WTC11 (cell line): ENCODE data around the gene FKBP5. TPM values are rescaled to one million over a fixed set of nuclear protein-coding genes. Genes with fewer than 3 reads are reported as not detected.

ENCODE experiments used
- ATAC-seq: fragments of 200-7000 bp; cut with Tn5 transposase; 2 replicates; pipeline ENCODE4 v1.10.0; 2021; ENCODE audit warnings: mild to moderate bottlenecking, moderate library complexity
- CTCF ChIA-PET: fragments of 300-600 bp; sonication (Branson Sonifier 250); formaldehyde crosslinking; loops from one replicate; lab custom pipeline; 2021; ENCODE audit warnings: antibody characterized with exemption; lab: Charles Lee
- POLR2A ChIA-PET: fragments of 350-600 bp; sonication (Branson Sonifier 250); formaldehyde crosslinking; loops from one replicate; lab custom pipeline; 2021; ENCODE audit warnings: antibody characterized with exemption; lab: Charles Lee
- DNase-seq: peaks from one replicate; pipeline ENCODE4 v3.0.0; 2021; ENCODE audit warnings: low spot score
- H3K27ac Mint-ChIP-seq: 2 replicates; pipeline ENCODE4 v1.8.0; 2021; ENCODE audit warnings: mixed read lengths
- H3K27me3 Mint-ChIP-seq: 2 replicates; pipeline ENCODE4 v1.8.0; 2021; ENCODE audit warnings: low read depth, mild to moderate bottlenecking, moderate library complexity, mixed read lengths
- H3K36me3 Mint-ChIP-seq: 2 replicates; pipeline ENCODE4 v1.8.0; 2021; ENCODE audit warnings: mixed read lengths
- H3K4me1 Mint-ChIP-seq: 2 replicates; pipeline ENCODE4 v1.8.0; 2022; ENCODE audit warnings: mixed read lengths
- H3K4me3 Mint-ChIP-seq: 2 replicates; pipeline ENCODE4 v1.8.0; 2021; ENCODE audit warnings: mild to moderate bottlenecking, moderate library complexity, mixed read lengths
- H3K9me3 Mint-ChIP-seq: 2 replicates; pipeline ENCODE4 v1.8.0; 2021; ENCODE audit warnings: mixed read lengths
- CREB1 ChIP-seq: sonication (generic); formaldehyde crosslinking; IDR thresholded peaks from 2 replicates; pipeline ENCODE4 v1.8.0; 2023; ENCODE audit warnings: mild to moderate bottlenecking, missing genetic modification reagents
- CREM ChIP-seq: sonication (generic); formaldehyde crosslinking; IDR thresholded peaks from 2 replicates; pipeline ENCODE4 v1.8.1; 2022; ENCODE audit warnings: mild to moderate bottlenecking, missing genetic modification reagents, moderate library complexity
- ESRRA ChIP-seq: sonication (generic); formaldehyde crosslinking; IDR thresholded peaks from 2 replicates; pipeline ENCODE4 v1.8.1; 2022; ENCODE audit warnings: mild to moderate bottlenecking, missing genetic modification reagents, borderline replicate concordance
- GRHL2 ChIP-seq: fragments of 250-450 bp; sonication (Bioruptor Pico); IDR thresholded peaks from 2 replicates; pipeline ENCODE4 v1.8.0; 2022; ENCODE audit warnings: mild to moderate bottlenecking, moderate library complexity; ENCODE audit not compliant: insufficient replicate concordance, severe bottlenecking
- MYBL2 ChIP-seq: sonication (generic); formaldehyde crosslinking; IDR thresholded peaks from 2 replicates; pipeline ENCODE4 v1.8.1; 2023; ENCODE audit warnings: mild to moderate bottlenecking, moderate library complexity, missing genetic modification reagents
- NFE2L1 ChIP-seq: sonication (generic); formaldehyde crosslinking; IDR thresholded peaks from 2 replicates; pipeline ENCODE4 v1.8.1; 2023; ENCODE audit warnings: missing genetic modification reagents
- NFYB ChIP-seq: sonication (generic); formaldehyde crosslinking; conservative IDR thresholded peaks from 2 replicates; pipeline ENCODE4 v1.8.0; 2022; ENCODE audit warnings: low read depth, missing genetic modification reagents
- NR3C1 ChIP-seq: sonication (generic); formaldehyde crosslinking; conservative IDR thresholded peaks from 2 replicates; pipeline ENCODE4 v1.8.1; 2023; ENCODE audit warnings: low read depth, mild to moderate bottlenecking, missing genetic modification reagents
- RORB ChIP-seq: fragments of 250-450 bp; sonication (Bioruptor Pico); IDR thresholded peaks from 2 replicates; pipeline ENCODE4 v1.9.0; 2021; ENCODE audit warnings: mild to moderate bottlenecking
- ZNF138 ChIP-seq: sonication (generic); formaldehyde crosslinking; conservative IDR thresholded peaks from 2 replicates; pipeline ENCODE4 v1.8.1; 2022; ENCODE audit warnings: mild to moderate bottlenecking, moderate library complexity, missing genetic modification reagents
- ZNF232 ChIP-seq: sonication (generic); formaldehyde crosslinking; IDR thresholded peaks from 2 replicates; pipeline ENCODE4 v1.8.0; 2022; ENCODE audit warnings: mild to moderate bottlenecking, missing genetic modification reagents
- total RNA-seq: library from RNA; stranded (reverse); gene quantifications from 3 replicates; pipeline ENCODE4 v1.2.3, GENCODE V29; 2021
- TF ChIP-seq, protein P1 (sequence below): sonication (generic); formaldehyde crosslinking; IDR thresholded peaks from 2 replicates; pipeline ENCODE4 v1.8.1; 2022; ENCODE audit warnings: missing genetic modification reagents, borderline replicate concordance
- TF ChIP-seq, protein P2 (sequence below): sonication (generic); formaldehyde crosslinking; IDR thresholded peaks from 2 replicates; pipeline ENCODE4 v1.8.1; 2022; ENCODE audit warnings: low read depth, mild to moderate bottlenecking, moderate library complexity, missing genetic modification reagents, borderline replicate concordance
- TF ChIP-seq, protein P3 (sequence below): sonication (generic); formaldehyde crosslinking; IDR thresholded peaks from 2 replicates; pipeline ENCODE4 v1.8.1; 2023; ENCODE audit warnings: mild to moderate bottlenecking, missing genetic modification reagents, borderline replicate concordance
- TF ChIP-seq, protein P4 (sequence below): sonication (generic); formaldehyde crosslinking; IDR thresholded peaks from 2 replicates; pipeline ENCODE4 v1.8.0; 2022; ENCODE audit warnings: missing genetic modification reagents
- TF ChIP-seq, protein P5 (sequence below): fragments of 250-450 bp; sonication (Bioruptor Pico); IDR thresholded peaks from 2 replicates; pipeline ENCODE4 v1.8.0; 2021; ENCODE audit warnings: mild to moderate bottlenecking
- TF ChIP-seq, protein P6 (sequence below): sonication (generic); formaldehyde crosslinking; IDR thresholded peaks from 2 replicates; pipeline ENCODE4 v1.8.0; 2022; ENCODE audit warnings: mild to moderate bottlenecking, missing genetic modification reagents
- TF ChIP-seq, protein P7 (sequence below): sonication (generic); formaldehyde crosslinking; conservative IDR thresholded peaks from 2 replicates; pipeline ENCODE4 v1.8.1; 2023; ENCODE audit warnings: mild to moderate bottlenecking, low read depth, missing genetic modification reagents, moderate library complexity

The FKBP5 gene
- total RNA-seq, 1 experiment from 2014 or later: 27.2 TPM

DNA sequence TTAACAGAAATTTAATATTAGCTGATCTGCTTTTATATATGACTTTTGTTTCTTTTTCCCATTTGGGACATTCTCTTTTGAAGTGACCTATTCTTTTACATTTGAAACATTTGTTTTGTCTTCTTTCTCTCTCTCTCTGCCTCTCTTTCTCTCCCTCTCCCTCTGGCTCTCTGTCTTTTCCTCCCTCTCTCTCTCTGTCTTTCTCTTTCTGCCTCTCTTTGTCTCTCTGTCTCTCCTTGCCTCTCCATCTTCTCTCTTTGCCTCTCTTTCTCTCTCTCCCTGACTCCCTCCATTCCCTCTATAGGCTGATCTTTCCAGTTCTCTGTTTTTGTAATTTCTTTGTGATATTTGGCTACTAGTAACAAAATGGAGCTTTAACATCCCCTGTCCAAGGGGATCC lies 124.0 kb downstream of the FKBP5 start:
- H3K4me3 Mint-ChIP-seq: no peak overlapping the region
- DNase-seq: no peak
- TF ChIP-seq CREB1 (CRISPR knock-in tag): no peak
- TF ChIP-seq, protein P1, sequence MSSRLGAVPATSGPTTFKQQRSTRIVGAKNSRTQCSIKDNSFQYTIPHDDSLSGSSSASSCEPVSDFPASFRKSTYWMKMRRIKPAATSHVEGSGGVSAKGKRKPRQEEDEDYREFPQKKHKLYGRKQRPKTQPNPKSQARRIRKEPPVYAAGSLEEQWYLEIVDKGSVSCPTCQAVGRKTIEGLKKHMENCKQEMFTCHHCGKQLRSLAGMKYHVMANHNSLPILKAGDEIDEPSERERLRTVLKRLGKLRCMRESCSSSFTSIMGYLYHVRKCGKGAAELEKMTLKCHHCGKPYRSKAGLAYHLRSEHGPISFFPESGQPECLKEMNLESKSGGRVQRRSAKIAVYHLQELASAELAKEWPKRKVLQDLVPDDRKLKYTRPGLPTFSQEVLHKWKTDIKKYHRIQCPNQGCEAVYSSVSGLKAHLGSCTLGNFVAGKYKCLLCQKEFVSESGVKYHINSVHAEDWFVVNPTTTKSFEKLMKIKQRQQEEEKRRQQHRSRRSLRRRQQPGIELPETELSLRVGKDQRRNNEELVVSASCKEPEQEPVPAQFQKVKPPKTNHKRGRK: no peak
- TF ChIP-seq, all 79 proteins: peak for 0
- CTCF ChIA-PET: interaction anchor here (0.5 to 5.7 kb wide), 5 partner anchors 12 to 172 kb away, joined by 3 to 31 read pairs (median 3); partner anchors contain the start of gene ARMC12
- H3K9me3 Mint-ChIP-seq: peaks cover 10% of the 10 kb centered on the region
- H3K36me3 Mint-ChIP-seq: peaks cover 11% of the 10 kb centered on the region
- no peak for ATAC-seq
- POLR2A ChIA-PET: no interaction called here
- no peaks in the 10 kb centered on the region for H3K27me3 Mint-ChIP-seq
- H3K4me1 Mint-ChIP-seq: peaks cover 31% of the 10 kb centered on the region
- H3K27ac Mint-ChIP-seq: no peak overlapping the region

DNA sequence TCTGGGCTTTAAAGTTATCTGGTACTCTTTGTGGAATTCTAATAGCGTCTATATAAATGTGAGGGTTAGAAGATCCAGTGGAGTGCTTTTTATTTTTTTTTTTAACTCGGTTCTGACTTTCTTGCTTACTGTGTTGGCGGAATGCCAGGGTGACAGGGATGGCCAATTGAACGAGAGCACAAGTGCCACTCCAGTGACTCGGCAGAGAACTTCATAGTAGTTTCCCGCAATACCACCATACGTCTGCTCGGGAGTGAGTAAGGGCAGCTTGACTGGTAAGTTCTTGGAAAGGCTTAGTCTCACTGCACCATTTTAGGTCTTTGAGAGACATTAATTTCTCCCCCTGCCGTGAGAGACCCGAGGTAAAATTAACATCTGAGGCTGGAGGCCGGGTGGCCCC lies 126.7 kb downstream of the FKBP5 start:
- Mint-ChIP-seq H3K27ac (no peak overlapping the region), H3K4me1 (peaks cover 34% of the 10 kb centered on the region), H3K4me3 (no peak overlapping the region), H3K9me3 (peaks cover 9% of the 10 kb centered on the region), H3K27me3 (no peaks in the 10 kb centered on the region), H3K36me3 (peaks cover 8% of the 10 kb centered on the region)
- DNase-seq (no peak), ATAC-seq (no peak)
- ChIA-PET POLR2A (no interaction called here), CTCF (interaction anchor here (0.7 to 5.7 kb wide), 4 partner anchors 10 to 784 kb away, joined by 3 to 31 read pairs (median 16); no protein-coding TSS in a partner anchor)
- TF ChIP-seq ZNF138 (CRISPR knock-in tag) (no peak), MYBL2 (no peak), GRHL2 (CRISPR knock-in tag) (no peak), CREM (CRISPR knock-in tag) (no peak), ESRRA (CRISPR knock-in tag) (no peak), RORB (CRISPR knock-in tag) (no peak), ZNF232 (CRISPR knock-in tag) (no peak), NR3C1 (CRISPR knock-in tag) (no peak), NFE2L1 (CRISPR knock-in tag) (no peak), NFYB (CRISPR knock-in tag) (no peak)
- TF ChIP-seq, protein P2, sequence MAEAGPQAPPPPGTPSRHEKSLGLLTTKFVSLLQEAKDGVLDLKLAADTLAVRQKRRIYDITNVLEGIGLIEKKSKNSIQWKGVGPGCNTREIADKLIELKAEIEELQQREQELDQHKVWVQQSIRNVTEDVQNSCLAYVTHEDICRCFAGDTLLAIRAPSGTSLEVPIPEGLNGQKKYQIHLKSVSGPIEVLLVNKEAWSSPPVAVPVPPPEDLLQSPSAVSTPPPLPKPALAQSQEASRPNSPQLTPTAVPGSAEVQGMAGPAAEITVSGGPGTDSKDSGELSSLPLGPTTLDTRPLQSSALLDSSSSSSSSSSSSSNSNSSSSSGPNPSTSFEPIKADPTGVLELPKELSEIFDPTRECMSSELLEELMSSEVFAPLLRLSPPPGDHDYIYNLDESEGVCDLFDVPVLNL (CRISPR knock-in tag): no peak
- TF ChIP-seq, protein P3, sequence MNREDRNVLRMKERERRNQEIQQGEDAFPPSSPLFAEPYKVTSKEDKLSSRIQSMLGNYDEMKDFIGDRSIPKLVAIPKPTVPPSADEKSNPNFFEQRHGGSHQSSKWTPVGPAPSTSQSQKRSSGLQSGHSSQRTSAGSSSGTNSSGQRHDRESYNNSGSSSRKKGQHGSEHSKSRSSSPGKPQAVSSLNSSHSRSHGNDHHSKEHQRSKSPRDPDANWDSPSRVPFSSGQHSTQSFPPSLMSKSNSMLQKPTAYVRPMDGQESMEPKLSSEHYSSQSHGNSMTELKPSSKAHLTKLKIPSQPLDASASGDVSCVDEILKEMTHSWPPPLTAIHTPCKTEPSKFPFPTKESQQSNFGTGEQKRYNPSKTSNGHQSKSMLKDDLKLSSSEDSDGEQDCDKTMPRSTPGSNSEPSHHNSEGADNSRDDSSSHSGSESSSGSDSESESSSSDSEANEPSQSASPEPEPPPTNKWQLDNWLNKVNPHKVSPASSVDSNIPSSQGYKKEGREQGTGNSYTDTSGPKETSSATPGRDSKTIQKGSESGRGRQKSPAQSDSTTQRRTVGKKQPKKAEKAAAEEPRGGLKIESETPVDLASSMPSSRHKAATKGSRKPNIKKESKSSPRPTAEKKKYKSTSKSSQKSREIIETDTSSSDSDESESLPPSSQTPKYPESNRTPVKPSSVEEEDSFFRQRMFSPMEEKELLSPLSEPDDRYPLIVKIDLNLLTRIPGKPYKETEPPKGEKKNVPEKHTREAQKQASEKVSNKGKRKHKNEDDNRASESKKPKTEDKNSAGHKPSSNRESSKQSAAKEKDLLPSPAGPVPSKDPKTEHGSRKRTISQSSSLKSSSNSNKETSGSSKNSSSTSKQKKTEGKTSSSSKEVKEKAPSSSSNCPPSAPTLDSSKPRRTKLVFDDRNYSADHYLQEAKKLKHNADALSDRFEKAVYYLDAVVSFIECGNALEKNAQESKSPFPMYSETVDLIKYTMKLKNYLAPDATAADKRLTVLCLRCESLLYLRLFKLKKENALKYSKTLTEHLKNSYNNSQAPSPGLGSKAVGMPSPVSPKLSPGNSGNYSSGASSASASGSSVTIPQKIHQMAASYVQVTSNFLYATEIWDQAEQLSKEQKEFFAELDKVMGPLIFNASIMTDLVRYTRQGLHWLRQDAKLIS (CRISPR knock-in tag): no peak
- TF ChIP-seq, protein P4, sequence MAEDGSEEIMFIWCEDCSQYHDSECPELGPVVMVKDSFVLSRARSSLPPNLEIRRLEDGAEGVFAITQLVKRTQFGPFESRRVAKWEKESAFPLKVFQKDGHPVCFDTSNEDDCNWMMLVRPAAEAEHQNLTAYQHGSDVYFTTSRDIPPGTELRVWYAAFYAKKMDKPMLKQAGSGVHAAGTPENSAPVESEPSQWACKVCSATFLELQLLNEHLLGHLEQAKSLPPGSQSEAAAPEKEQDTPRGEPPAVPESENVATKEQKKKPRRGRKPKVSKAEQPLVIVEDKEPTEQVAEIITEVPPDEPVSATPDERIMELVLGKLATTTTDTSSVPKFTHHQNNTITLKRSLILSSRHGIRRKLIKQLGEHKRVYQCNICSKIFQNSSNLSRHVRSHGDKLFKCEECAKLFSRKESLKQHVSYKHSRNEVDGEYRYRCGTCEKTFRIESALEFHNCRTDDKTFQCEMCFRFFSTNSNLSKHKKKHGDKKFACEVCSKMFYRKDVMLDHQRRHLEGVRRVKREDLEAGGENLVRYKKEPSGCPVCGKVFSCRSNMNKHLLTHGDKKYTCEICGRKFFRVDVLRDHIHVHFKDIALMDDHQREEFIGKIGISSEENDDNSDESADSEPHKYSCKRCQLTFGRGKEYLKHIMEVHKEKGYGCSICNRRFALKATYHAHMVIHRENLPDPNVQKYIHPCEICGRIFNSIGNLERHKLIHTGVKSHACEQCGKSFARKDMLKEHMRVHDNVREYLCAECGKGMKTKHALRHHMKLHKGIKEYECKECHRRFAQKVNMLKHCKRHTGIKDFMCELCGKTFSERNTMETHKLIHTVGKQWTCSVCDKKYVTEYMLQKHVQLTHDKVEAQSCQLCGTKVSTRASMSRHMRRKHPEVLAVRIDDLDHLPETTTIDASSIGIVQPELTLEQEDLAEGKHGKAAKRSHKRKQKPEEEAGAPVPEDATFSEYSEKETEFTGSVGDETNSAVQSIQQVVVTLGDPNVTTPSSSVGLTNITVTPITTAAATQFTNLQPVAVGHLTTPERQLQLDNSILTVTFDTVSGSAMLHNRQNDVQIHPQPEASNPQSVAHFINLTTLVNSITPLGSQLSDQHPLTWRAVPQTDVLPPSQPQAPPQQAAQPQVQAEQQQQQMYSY (CRISPR knock-in tag): no peak
- TF ChIP-seq, protein P5, sequence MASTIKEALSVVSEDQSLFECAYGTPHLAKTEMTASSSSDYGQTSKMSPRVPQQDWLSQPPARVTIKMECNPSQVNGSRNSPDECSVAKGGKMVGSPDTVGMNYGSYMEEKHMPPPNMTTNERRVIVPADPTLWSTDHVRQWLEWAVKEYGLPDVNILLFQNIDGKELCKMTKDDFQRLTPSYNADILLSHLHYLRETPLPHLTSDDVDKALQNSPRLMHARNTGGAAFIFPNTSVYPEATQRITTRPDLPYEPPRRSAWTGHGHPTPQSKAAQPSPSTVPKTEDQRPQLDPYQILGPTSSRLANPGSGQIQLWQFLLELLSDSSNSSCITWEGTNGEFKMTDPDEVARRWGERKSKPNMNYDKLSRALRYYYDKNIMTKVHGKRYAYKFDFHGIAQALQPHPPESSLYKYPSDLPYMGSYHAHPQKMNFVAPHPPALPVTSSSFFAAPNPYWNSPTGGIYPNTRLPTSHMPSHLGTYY (CRISPR knock-in tag): no peak
- TF ChIP-seq, protein P6, sequence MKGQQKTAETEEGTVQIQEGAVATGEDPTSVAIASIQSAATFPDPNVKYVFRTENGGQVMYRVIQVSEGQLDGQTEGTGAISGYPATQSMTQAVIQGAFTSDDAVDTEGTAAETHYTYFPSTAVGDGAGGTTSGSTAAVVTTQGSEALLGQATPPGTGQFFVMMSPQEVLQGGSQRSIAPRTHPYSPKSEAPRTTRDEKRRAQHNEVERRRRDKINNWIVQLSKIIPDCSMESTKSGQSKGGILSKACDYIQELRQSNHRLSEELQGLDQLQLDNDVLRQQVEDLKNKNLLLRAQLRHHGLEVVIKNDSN (CRISPR knock-in tag): no peak
- TF ChIP-seq, protein P7, sequence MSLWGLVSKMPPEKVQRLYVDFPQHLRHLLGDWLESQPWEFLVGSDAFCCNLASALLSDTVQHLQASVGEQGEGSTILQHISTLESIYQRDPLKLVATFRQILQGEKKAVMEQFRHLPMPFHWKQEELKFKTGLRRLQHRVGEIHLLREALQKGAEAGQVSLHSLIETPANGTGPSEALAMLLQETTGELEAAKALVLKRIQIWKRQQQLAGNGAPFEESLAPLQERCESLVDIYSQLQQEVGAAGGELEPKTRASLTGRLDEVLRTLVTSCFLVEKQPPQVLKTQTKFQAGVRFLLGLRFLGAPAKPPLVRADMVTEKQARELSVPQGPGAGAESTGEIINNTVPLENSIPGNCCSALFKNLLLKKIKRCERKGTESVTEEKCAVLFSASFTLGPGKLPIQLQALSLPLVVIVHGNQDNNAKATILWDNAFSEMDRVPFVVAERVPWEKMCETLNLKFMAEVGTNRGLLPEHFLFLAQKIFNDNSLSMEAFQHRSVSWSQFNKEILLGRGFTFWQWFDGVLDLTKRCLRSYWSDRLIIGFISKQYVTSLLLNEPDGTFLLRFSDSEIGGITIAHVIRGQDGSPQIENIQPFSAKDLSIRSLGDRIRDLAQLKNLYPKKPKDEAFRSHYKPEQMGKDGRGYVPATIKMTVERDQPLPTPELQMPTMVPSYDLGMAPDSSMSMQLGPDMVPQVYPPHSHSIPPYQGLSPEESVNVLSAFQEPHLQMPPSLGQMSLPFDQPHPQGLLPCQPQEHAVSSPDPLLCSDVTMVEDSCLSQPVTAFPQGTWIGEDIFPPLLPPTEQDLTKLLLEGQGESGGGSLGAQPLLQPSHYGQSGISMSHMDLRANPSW: no peak
